CD14-positive monocyte (primary cell): ENCODE data around the gene IL1R2. TPM values are rescaled to one million over a fixed set of nuclear protein-coding genes. Genes with fewer than 3 reads are reported as not detected.

ENCODE experiments used
- DNase-seq, 3 donors: peaks; one replicate each; pipeline ENCODE4 v3.0.0-alpha.2; 2011 to 2022
- H2AFZ ChIP-seq: 2 replicates; pipeline ENCODE4 v1.6.0; 2012; ENCODE audit warnings: mild to moderate bottlenecking, low read depth, low read length, inconsistent platforms; ENCODE audit not compliant: insufficient read depth, poor library complexity, severe bottlenecking
- H3K27ac ChIP-seq, 2 donors: 1 replicate in 1 of 2; 2 replicates in 1 of 2; pipeline ENCODE4 v1.5.1; 2012 to 2013; ENCODE audit warnings: low read length in 2 of 2, control low read depth in 1 of 2, inconsistent platforms in 1 of 2, low read depth in 1 of 2, mild to moderate bottlenecking in 1 of 2
- H3K27me3 ChIP-seq, 2 donors: one replicate each; pipeline versions ENCODE4 v1.6.0 to v1.6.1; 2011 to 2013; ENCODE audit warnings: low read length in 2 of 2; ENCODE audit not compliant: control insufficient read depth in 2 of 2, insufficient read depth in 2 of 2
- H3K36me3 ChIP-seq, 2 donors: replicated peaks in 1 of 2; 1 replicate in 1 of 2; 2 replicates in 1 of 2; pipeline versions ENCODE4 v1.5.1 to v1.6.1; 2012 to 2013; ENCODE audit warnings: low read length in 2 of 2, control low read depth in 1 of 2, inconsistent platforms in 1 of 2, mild to moderate bottlenecking in 1 of 2; ENCODE audit not compliant: insufficient read depth in 2 of 2, control insufficient read depth in 1 of 2
- H3K4me1 ChIP-seq, 2 donors: 1 replicate in 1 of 2; 2 replicates in 1 of 2; pipeline versions ENCODE4 v1.5.1 to v1.6.1; 2012 to 2013; ENCODE audit warnings: low read length in 2 of 2, control low read depth in 1 of 2, inconsistent platforms in 1 of 2, mild to moderate bottlenecking in 1 of 2, moderate library complexity in 1 of 2; ENCODE audit not compliant: insufficient read depth in 2 of 2, control insufficient read depth in 1 of 2
- H3K4me2 ChIP-seq: replicated peaks from 2 replicates; pipeline ENCODE3; 2012; ENCODE audit warnings: low read length, moderate library complexity, mild to moderate bottlenecking; ENCODE audit not compliant: poor library complexity, severe bottlenecking; ENCODE audit errors: extremely low read depth
- H3K4me3 ChIP-seq, 3 experiments: fragments of 200-600 bp in 1 of 3; sonication (generic) in 1 of 3; replicated peaks in 1 of 3; 1 replicate in 2 of 3; 2 replicates in 1 of 3; pipeline ENCODE4 v1.5.1; 2011 to 2013; ENCODE audit warnings: low read length in 3 of 3, mild to moderate bottlenecking in 3 of 3, control low read depth in 2 of 3, low read depth in 2 of 3, inconsistent platforms in 1 of 3, moderate library complexity in 1 of 3
- H3K79me2 ChIP-seq: 2 replicates; pipeline ENCODE4 v1.6.0; 2012; ENCODE audit warnings: mild to moderate bottlenecking, control low read depth, inconsistent platforms, low read length, moderate library complexity; ENCODE audit not compliant: insufficient read depth
- H3K9ac ChIP-seq: 2 replicates; pipeline ENCODE4 v1.6.0; 2017; ENCODE audit warnings: low read length, mild to moderate bottlenecking; ENCODE audit not compliant: insufficient read depth, poor library complexity, severe bottlenecking
- H3K9me3 ChIP-seq, 2 donors: replicated peaks in 1 of 2; 1 replicate in 1 of 2; 2 replicates in 1 of 2; pipeline versions ENCODE4 v1.5.1 to v1.6.1; 2012 to 2013; ENCODE audit warnings: low read length in 2 of 2, control low read depth in 1 of 2; ENCODE audit not compliant: control insufficient read depth in 1 of 2, insufficient read depth in 1 of 2
- H4K20me1 ChIP-seq: 2 replicates; pipeline ENCODE4 v1.6.0; 2012; ENCODE audit warnings: mild to moderate bottlenecking, low read length, control low read depth, moderate library complexity; ENCODE audit not compliant: insufficient read depth
- H3K27ac Mint-ChIP-seq, 7 donors: one replicate each; pipeline ENCODE4 v1.8.0; 2020; ENCODE audit warnings: mild to moderate bottlenecking in 7 of 7, mixed read lengths in 7 of 7, moderate library complexity in 6 of 7, inconsistent platforms in 2 of 7
- H3K27me3 Mint-ChIP-seq, 3 donors: one replicate each; pipeline ENCODE4 v1.8.0; 2021 to 2022; ENCODE audit warnings: low read depth in 3 of 3, mild to moderate bottlenecking in 3 of 3, mixed read lengths in 3 of 3, moderate library complexity in 3 of 3, inconsistent platforms in 1 of 3
- H3K36me3 Mint-ChIP-seq, 2 donors: one replicate each; pipeline ENCODE4 v1.8.0; 2020; ENCODE audit warnings: mixed read lengths in 2 of 2, inconsistent platforms in 1 of 2, mild to moderate bottlenecking in 1 of 2
- H3K4me1 Mint-ChIP-seq: one replicate; pipeline ENCODE4 v1.8.0; 2020; ENCODE audit warnings: mild to moderate bottlenecking, mixed read lengths
- H3K4me3 Mint-ChIP-seq, 2 donors: one replicate each; pipeline ENCODE4 v1.8.0; 2020; ENCODE audit warnings: mild to moderate bottlenecking in 2 of 2, mixed read lengths in 2 of 2, moderate library complexity in 1 of 2
- H3K9me3 Mint-ChIP-seq, 7 donors: one replicate each; pipeline ENCODE4 v1.8.0; 2020 to 2022; ENCODE audit warnings: mixed read lengths in 7 of 7, mild to moderate bottlenecking in 6 of 7, moderate library complexity in 6 of 7, inconsistent platforms in 2 of 7
- WGBS: methylation state at CpG from one replicate; pipeline ENCODE4 v1.1.5; 2013; ENCODE audit warnings: missing lambda C conversion rate; ENCODE audit not compliant: insufficient coverage; 5-methylcytosine and 5-hydroxymethylcytosine counted together
- intact Hi-C, 2 donors: fragments of 100-400 bp; cut with micrococcal nuclease; formaldehyde crosslinking; loops; one replicate each; pipeline versions ENCODE4 v1.15.0 to v1.15.1; 2023
- polyA plus RNA-seq, 3 donors: library from polyadenylated mRNA; depleted of rRNA in 1 of 3; unstranded in 2 of 3; stranded (reverse) in 1 of 3; fragments of 300-500 nt in 2 of 3; fragments of >200 nt in 1 of 3; fragmentation: Illumina TruSeq in 2 of 3; gene quantifications; 1 replicate in 2 of 3; 2 replicates in 1 of 3; pipeline ENCODE4 v1.2.3, GENCODE V29; 2012 to 2021
- TF ChIP-seq, protein P1 (sequence below): fragments of 200-600 bp; IDR thresholded peaks from one replicate; pipeline ENCODE4 v1.8.0; 2022; ENCODE audit warnings: antibody characterized with exemption, mild to moderate bottlenecking

Gene IL1R2
- polyA plus RNA-seq, 3 donors = 5.9 to 12.0 (median 6.2) TPM

DNA sequence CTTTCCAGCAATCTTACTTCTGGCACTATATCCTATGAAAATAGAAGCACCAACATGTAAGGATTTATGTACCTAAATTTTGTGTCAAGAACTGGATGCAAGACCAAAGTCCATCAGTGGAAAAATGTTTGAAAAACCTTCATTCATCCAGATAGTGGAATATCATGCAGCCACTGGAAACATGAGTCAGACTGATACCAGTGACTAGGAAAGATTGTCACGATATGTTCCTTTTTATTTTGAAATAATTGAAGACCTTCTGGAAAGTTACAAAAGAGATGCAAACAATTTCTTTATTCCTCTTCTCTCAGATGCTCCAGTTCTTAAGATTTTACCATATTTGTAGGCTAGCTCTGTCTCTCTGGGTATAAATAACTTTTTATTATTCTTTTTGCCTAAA lies 40.5 kb upstream of the IL1R2 start:
- peaks cover 2 to 12% of the 10 kb centered on the region in 2 donors for H3K4me1 ChIP-seq
- H3K9ac ChIP-seq = no peak overlapping the region
- no peaks in the 10 kb centered on the region for H4K20me1 ChIP-seq
- Mint-ChIP-seq H3K4me1 (peaks cover 17% of the 10 kb centered on the region), H3K27me3 (no peaks in the 10 kb centered on the region), H3K27ac (no peak overlapping the region), H3K9me3 (peaks cover 11 to 19% (median 17%) of the 10 kb centered on the region in 7 donors), H3K36me3 (peaks cover 3 to 4% of the 10 kb centered on the region in 2 donors), H3K4me3 (no peak overlapping the region)
- no CpG with 5 or more reads among the region's 1 CpG for WGBS
- peak in 2 of 3 donors; percentile 35 to 47 for DNase-seq
- H3K4me3 ChIP-seq = no peak overlapping the region
- TF ChIP-seq, protein P1, sequence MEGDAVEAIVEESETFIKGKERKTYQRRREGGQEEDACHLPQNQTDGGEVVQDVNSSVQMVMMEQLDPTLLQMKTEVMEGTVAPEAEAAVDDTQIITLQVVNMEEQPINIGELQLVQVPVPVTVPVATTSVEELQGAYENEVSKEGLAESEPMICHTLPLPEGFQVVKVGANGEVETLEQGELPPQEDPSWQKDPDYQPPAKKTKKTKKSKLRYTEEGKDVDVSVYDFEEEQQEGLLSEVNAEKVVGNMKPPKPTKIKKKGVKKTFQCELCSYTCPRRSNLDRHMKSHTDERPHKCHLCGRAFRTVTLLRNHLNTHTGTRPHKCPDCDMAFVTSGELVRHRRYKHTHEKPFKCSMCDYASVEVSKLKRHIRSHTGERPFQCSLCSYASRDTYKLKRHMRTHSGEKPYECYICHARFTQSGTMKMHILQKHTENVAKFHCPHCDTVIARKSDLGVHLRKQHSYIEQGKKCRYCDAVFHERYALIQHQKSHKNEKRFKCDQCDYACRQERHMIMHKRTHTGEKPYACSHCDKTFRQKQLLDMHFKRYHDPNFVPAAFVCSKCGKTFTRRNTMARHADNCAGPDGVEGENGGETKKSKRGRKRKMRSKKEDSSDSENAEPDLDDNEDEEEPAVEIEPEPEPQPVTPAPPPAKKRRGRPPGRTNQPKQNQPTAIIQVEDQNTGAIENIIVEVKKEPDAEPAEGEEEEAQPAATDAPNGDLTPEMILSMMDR = no peak
- no peaks in the 10 kb centered on the region for H3K79me2 ChIP-seq
- no peaks in the 10 kb centered on the region for H3K36me3 ChIP-seq
- H3K27me3 ChIP-seq = no peaks in the 10 kb centered on the region
- no peak overlapping the region for H3K4me2 ChIP-seq
- intact Hi-C loops = no loop called here
- H3K9me3 ChIP-seq = peaks cover 12 to 19% of the 10 kb centered on the region in 2 donors
- no peak overlapping the region for H2AFZ ChIP-seq
- H3K27ac ChIP-seq = no peak overlapping the region

DNA sequence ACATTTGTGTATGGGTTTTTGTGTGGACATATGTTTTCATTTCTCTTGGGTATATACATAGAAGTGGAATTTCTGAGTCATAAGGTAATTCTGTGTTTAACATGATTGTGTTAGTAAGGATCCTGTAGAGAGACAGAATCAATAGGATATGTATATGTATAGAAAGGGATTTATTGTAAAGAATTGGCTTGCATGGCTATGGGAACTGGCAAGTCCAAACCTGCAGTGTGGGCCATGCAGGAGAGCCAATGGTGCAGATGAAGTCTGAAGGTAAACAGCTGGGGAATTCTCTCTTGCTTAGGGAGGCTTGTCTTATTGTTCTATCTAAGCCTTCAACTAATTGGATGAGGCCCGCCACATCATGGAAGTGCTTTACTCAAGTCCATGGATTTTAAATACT lies 39.2 kb upstream of the IL1R2 start:
- H3K4me1 ChIP-seq = peaks cover 13 to 22% of the 10 kb centered on the region in 2 donors
- TF ChIP-seq, protein P1 = no peak
- H3K9me3 Mint-ChIP-seq = peaks cover 11 to 25% (median 17%) of the 10 kb centered on the region in 7 donors
- H4K20me1 ChIP-seq = no peaks in the 10 kb centered on the region
- H3K27me3 ChIP-seq = no peaks in the 10 kb centered on the region
- H3K27me3 Mint-ChIP-seq = no peaks in the 10 kb centered on the region
- H3K4me3 ChIP-seq = no peak overlapping the region
- H3K36me3 ChIP-seq = no peaks in the 10 kb centered on the region
- peaks cover 3 to 7% of the 10 kb centered on the region in 2 donors for H3K36me3 Mint-ChIP-seq
- no peak overlapping the region for H3K4me2 ChIP-seq
- H3K9ac ChIP-seq = no peak overlapping the region
- H3K27ac ChIP-seq = no peak overlapping the region
- no peak for DNase-seq
- intact Hi-C loops = no loop called here
- H2AFZ ChIP-seq = no peak overlapping the region
- no peak overlapping the region for H3K27ac Mint-ChIP-seq
- H3K4me1 Mint-ChIP-seq = peaks cover 26% of the 10 kb centered on the region
- H3K9me3 ChIP-seq = peaks cover 11 to 15% of the 10 kb centered on the region in 2 donors
- no peaks in the 10 kb centered on the region for H3K79me2 ChIP-seq
- WGBS = no CpG with 5 or more reads among the region's 1 CpG
- H3K4me3 Mint-ChIP-seq = no peak overlapping the region
